ENCODE measurements around the gene TRIM46.

Gene TRIM46

GRCh38 chr1:155172732-155173477 is 744 bp upstream of the TRIM46 start, which contains the start of gene KRTCAP2:
KRTCAP2 (minus strand) TSS chr1:155173304; CDS start chr1:155173224, 80 bp downstream.
- DNase-seq (ENCODE audit: low spot score) = peak; percentile 96

GRCh38 chr1:155174324-155175280 is 953 bp downstream of the TRIM46 start:
- DNase-seq (ENCODE audit: low spot score) = peak; percentile 73

- no peak for DNase-seq (ENCODE audit: low spot score)
These were observed 1.8 kb downstream of the TRIM46 start for GRCh38 chr1:155175281-155175926.

- peak; percentile 30 for DNase-seq (ENCODE audit: low spot score)
These were observed 2.3 kb downstream of the TRIM46 start for GRCh38 chr1:155175927-155176371.

- peak; percentile 89 for DNase-seq (ENCODE audit: low spot score)
These were observed 3.0 kb downstream of the TRIM46 start for GRCh38 chr1:155176544-155177071.

- DNase-seq (ENCODE audit: low spot score) = no peak
These were observed 3.7 kb downstream of the TRIM46 start for GRCh38 chr1:155177192-155177917.

GRCh38 chr1:155177918-155178281 is 4.3 kb downstream of the TRIM46 start:
- DNase-seq (ENCODE audit: low spot score) = no peak

GRCh38 chr1:155178441-155179111 is 4.9 kb downstream of the TRIM46 start:
- DNase-seq (ENCODE audit: low spot score) = no peak

GRCh38 chr1:155179112-155180031 is 5.7 kb downstream of the TRIM46 start:
- DNase-seq (ENCODE audit: low spot score) = no peak

GRCh38 chr1:155181371-155182051 is 7.9 kb downstream of the TRIM46 start:
- no peak for DNase-seq (ENCODE audit: low spot score)

- no peak for DNase-seq (ENCODE audit: low spot score)
These were observed 8.5 kb downstream of the TRIM46 start for GRCh38 chr1:155182052-155182550.

GRCh38 chr1:155183775-155184221 is 10.1 kb downstream of the TRIM46 start:
- DNase-seq (ENCODE audit: low spot score) = no peak

GRCh38 chr1:155184351-155184811 is 10.7 kb downstream of the TRIM46 start:
- no peak for DNase-seq (ENCODE audit: low spot score)

- no peak for DNase-seq (ENCODE audit: low spot score)
These were observed 11.5 kb downstream of the TRIM46 start for GRCh38 chr1:155184835-155185782.

- no peak for DNase-seq (ENCODE audit: low spot score)
These were observed 12.1 kb downstream of the TRIM46 start for GRCh38 chr1:155185783-155186066.

- no peak for DNase-seq (ENCODE audit: low spot score)
These were observed 12.6 kb downstream of the TRIM46 start for GRCh38 chr1:155186067-155186793.
